ENCODE results near the gene KIAA1958. TPM values are rescaled to one million over a fixed set of nuclear protein-coding genes. Genes with fewer than 3 reads are reported as not detected.

Gene KIAA1958
- total RNA-seq, 6 experiments from 2014 or later = 3.5 to 9.7 (median 4.5) TPM

GRCh38 chr9:112495614-112496013, 9.0 kb downstream of the KIAA1958 start:
- no peak for DNase-seq
- Mint-ChIP-seq H3K36me3 (ENCODE audit: low read depth) (peaks cover 43% of the 10 kb centered on the region), H3K4me1 (ENCODE audit: low read depth) (peaks cover 59% of the 10 kb centered on the region), H3K27me3 (ENCODE audit: insufficient read depth) (no peaks in the 10 kb centered on the region), H3K27ac (no peak overlapping the region), H3K4me3 (no peak overlapping the region), H3K9me3 (peaks cover 28% of the 10 kb centered on the region)
- TF ChIP-seq CTCF (IDR thresholded peaks at IDR 0.05) = no peak

GRCh38 chr9:112496074-112496722, 9.6 kb downstream of the KIAA1958 start:
- H3K27ac Mint-ChIP-seq = no peak overlapping the region
- H3K4me1 Mint-ChIP-seq (ENCODE audit: low read depth) = peaks cover 54% of the 10 kb centered on the region
- DNase-seq = no peak
- no peak overlapping the region for H3K4me3 Mint-ChIP-seq
- H3K36me3 Mint-ChIP-seq (ENCODE audit: low read depth) = peaks cover 44% of the 10 kb centered on the region
- no peak for TF ChIP-seq CTCF (IDR thresholded peaks at IDR 0.05)
- peaks cover 28% of the 10 kb centered on the region for H3K9me3 Mint-ChIP-seq
- H3K27me3 Mint-ChIP-seq (ENCODE audit: insufficient read depth) = no peaks in the 10 kb centered on the region

GRCh38 chr9:112500842-112501241, 14.2 kb downstream of the KIAA1958 start:
- H3K27ac Mint-ChIP-seq = no peak overlapping the region
- H3K9me3 Mint-ChIP-seq = no peaks in the 10 kb centered on the region
- no peak for TF ChIP-seq CTCF (IDR thresholded peaks at IDR 0.05)
- DNase-seq = no peak
- peaks cover 13% of the 10 kb centered on the region for H3K36me3 Mint-ChIP-seq (ENCODE audit: low read depth)
- no peak overlapping the region for H3K4me3 Mint-ChIP-seq
- peaks cover 34% of the 10 kb centered on the region for H3K4me1 Mint-ChIP-seq (ENCODE audit: low read depth)
- H3K27me3 Mint-ChIP-seq (ENCODE audit: insufficient read depth) = no peaks in the 10 kb centered on the region

GRCh38 chr9:112501287-112501686, 14.7 kb downstream of the KIAA1958 start:
- peaks cover 11% of the 10 kb centered on the region for H3K36me3 Mint-ChIP-seq (ENCODE audit: low read depth)
- no peak for DNase-seq
- H3K27ac Mint-ChIP-seq = no peak overlapping the region
- no peak overlapping the region; the same call in 1 of the 2 replicates for H3K4me3 Mint-ChIP-seq
- H3K27me3 Mint-ChIP-seq (ENCODE audit: insufficient read depth) = no peaks in the 10 kb centered on the region
- no peaks in the 10 kb centered on the region for H3K9me3 Mint-ChIP-seq
- TF ChIP-seq CTCF (IDR thresholded peaks at IDR 0.05) = no peak
- H3K4me1 Mint-ChIP-seq (ENCODE audit: low read depth) = peaks cover 29% of the 10 kb centered on the region

- H3K36me3 Mint-ChIP-seq (ENCODE audit: low read depth) = peaks cover 11% of the 10 kb centered on the region
- DNase-seq = no peak
- peaks cover 31% of the 10 kb centered on the region for H3K4me1 Mint-ChIP-seq (ENCODE audit: low read depth)
- no peak overlapping the region for H3K27ac Mint-ChIP-seq
- no peaks in the 10 kb centered on the region for H3K9me3 Mint-ChIP-seq
- H3K4me3 Mint-ChIP-seq = no peak overlapping the region
- TF ChIP-seq CTCF (IDR thresholded peaks at IDR 0.05) = no peak
- H3K27me3 Mint-ChIP-seq (ENCODE audit: insufficient read depth) = no peaks in the 10 kb centered on the region
Measured at GRCh38 chr9:112502175-112502946, 15.7 kb downstream of the KIAA1958 start.

Measured in HFFc6 (cell line).